Measurements from ENCODE around the gene WIPI1. TPM values are rescaled to one million over a fixed set of nuclear protein-coding genes. Genes with fewer than 3 reads are reported as not detected.

The WIPI1 gene
- total RNA-seq, 1 donor from 2014 or later = 29.5 TPM

- H3K9me3 Mint-ChIP-seq = peaks cover 6% of the 10 kb centered on the region
- DNase-seq (ENCODE audit: low spot score) = no peak
- no peak overlapping the region for H2AFZ ChIP-seq (replicated peaks)
- H3K9me3 ChIP-seq (ENCODE audit: low read depth) = no peaks in the 10 kb centered on the region
- no peaks in the 10 kb centered on the region for H3K36me3 Mint-ChIP-seq
- no peak overlapping the region for H3K4me3 ChIP-seq
- H3K4me1 Mint-ChIP-seq = peaks cover 2% of the 10 kb centered on the region
- no peak overlapping the region for H3K4me3 Mint-ChIP-seq
- H3F3A ChIP-seq (ENCODE audit: low read depth) = no peaks in the 10 kb centered on the region
- no peak overlapping the region for H3K9ac ChIP-seq
- no peak overlapping the region for H3K4me2 ChIP-seq
- no peaks in the 10 kb centered on the region for H4K20me1 ChIP-seq (ENCODE audit: low read depth)
- no peaks in the 10 kb centered on the region for H3K4me1 ChIP-seq
- H3K27ac ChIP-seq = no peak overlapping the region
- no peak overlapping the region for H3K27ac Mint-ChIP-seq
- no peaks in the 10 kb centered on the region for H3K79me2 ChIP-seq (ENCODE audit: low read depth)
- TF ChIP-seq EZH2 (IDR thresholded peaks at IDR 0.05) = no peak
- TF ChIP-seq EZH2phosphoT487 (IDR thresholded peaks at IDR 0.05) = no peak
- TF ChIP-seq CTCF (IDR thresholded peaks at IDR 0.05) = no peak
- peaks cover 20% of the 10 kb centered on the region for H3K27me3 Mint-ChIP-seq (ENCODE audit: insufficient read depth, low read depth)
- H3K36me3 ChIP-seq = no peaks in the 10 kb centered on the region
- no peaks in the 10 kb centered on the region for H3K27me3 ChIP-seq
Observed at GRCh38 chr17:68499587-68499986, 42.3 kb upstream of the WIPI1 start.

- Mint-ChIP-seq H3K36me3 (no peaks in the 10 kb centered on the region), H3K4me1 (peaks cover 2% of the 10 kb centered on the region)
Observed at GRCh38 chr17:68498479-68499326, 41.4 kb upstream of the WIPI1 start.

DNA sequence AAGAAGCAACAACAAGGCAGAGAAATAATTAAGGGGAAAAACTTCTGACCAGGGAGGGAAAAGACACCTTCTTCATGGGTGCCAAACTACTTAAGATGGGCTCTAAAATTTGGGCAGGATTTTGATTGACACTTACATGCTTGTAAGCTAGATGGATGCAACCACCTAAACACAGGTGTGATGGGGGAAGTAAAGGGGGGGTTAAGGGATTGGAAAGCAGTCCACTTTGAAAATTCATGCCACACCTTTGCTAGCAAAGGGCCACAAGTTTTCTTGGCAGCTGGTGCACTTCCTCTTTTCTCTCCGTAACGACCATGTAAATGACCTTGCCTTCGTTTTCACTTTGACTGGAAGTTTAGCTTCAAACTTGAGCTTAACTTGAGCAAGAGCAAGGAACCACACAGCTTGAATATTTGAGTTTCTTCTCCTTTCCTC lies 40.6 kb upstream of the WIPI1 start:
- Histone ChIP-seq H2AFZ (replicated peaks) (no peak overlapping the region), H4K20me1 (ENCODE audit: low read depth) (no peaks in the 10 kb centered on the region), H3F3A (ENCODE audit: low read depth) (no peaks in the 10 kb centered on the region), H3K4me3 (no peak overlapping the region), H3K79me2 (ENCODE audit: low read depth) (no peaks in the 10 kb centered on the region), H3K27me3 (no peaks in the 10 kb centered on the region), H3K4me1 (no peaks in the 10 kb centered on the region), H3K4me2 (no peak overlapping the region), H3K9ac (no peak overlapping the region), H3K36me3 (no peaks in the 10 kb centered on the region), H3K27ac (no peak overlapping the region), H3K9me3 (ENCODE audit: low read depth) (no peaks in the 10 kb centered on the region)
- Mint-ChIP-seq H3K36me3 (no peaks in the 10 kb centered on the region), H3K9me3 (peaks cover 6% of the 10 kb centered on the region), H3K4me3 (no peak overlapping the region), H3K27me3 (ENCODE audit: insufficient read depth, low read depth) (peaks cover 20% of the 10 kb centered on the region), H3K27ac (no peak overlapping the region), H3K4me1 (peaks cover 2% of the 10 kb centered on the region)
- no peak for DNase-seq (ENCODE audit: low spot score)
- TF ChIP-seq EZH2 (IDR thresholded peaks at IDR 0.05) (no peak), EZH2phosphoT487 (IDR thresholded peaks at IDR 0.05) (no peak), CTCF (IDR thresholded peaks at IDR 0.05) (no peak)

More at GRCh38 chr17:68498479-68499326, 41.4 kb upstream of the WIPI1 start:
- no peak for DNase-seq (ENCODE audit: low spot score)
- Mint-ChIP-seq H3K4me3 (no peak overlapping the region), H3K9me3 (peaks cover 6% of the 10 kb centered on the region), H3K27me3 (ENCODE audit: insufficient read depth, low read depth) (peaks cover 20% of the 10 kb centered on the region), H3K27ac (no peak overlapping the region)
- no peaks in the 10 kb centered on the region for H3K9me3 ChIP-seq (ENCODE audit: low read depth)
- H2AFZ ChIP-seq (replicated peaks) = no peak overlapping the region
- H3K79me2 ChIP-seq (ENCODE audit: low read depth) = no peaks in the 10 kb centered on the region
- H3K4me1 ChIP-seq = no peaks in the 10 kb centered on the region
- no peaks in the 10 kb centered on the region for H3K27me3 ChIP-seq
- no peak overlapping the region for H3K9ac ChIP-seq
- no peak for TF ChIP-seq EZH2phosphoT487 (IDR thresholded peaks at IDR 0.05)
- TF ChIP-seq CTCF (IDR thresholded peaks at IDR 0.05) = no peak
- no peak for TF ChIP-seq EZH2 (IDR thresholded peaks at IDR 0.05)
- H3K4me3 ChIP-seq = no peak overlapping the region
- no peaks in the 10 kb centered on the region for H4K20me1 ChIP-seq (ENCODE audit: low read depth)
- no peak overlapping the region for H3K27ac ChIP-seq
- H3F3A ChIP-seq (ENCODE audit: low read depth) = no peaks in the 10 kb centered on the region
- no peaks in the 10 kb centered on the region for H3K36me3 ChIP-seq
- H3K4me2 ChIP-seq = no peak overlapping the region
